Mucosa of rectum (tissue), 2 donors: ENCODE measurements around the gene MPHOSPH8.
"Not testable (repeated sequence)": the region's sequence is repeated elsewhere in the genome, so short reads cannot be mapped to it uniquely, and the experiment has no call there.

ENCODE experiments used
- H3K27ac ChIP-seq, 2 donors: one replicate each; pipeline ENCODE4 v1.7.0; 2013; ENCODE audit warnings: inconsistent platforms in 2 of 2, low read depth in 2 of 2, low read length in 2 of 2
- H3K27me3 ChIP-seq, 2 donors: one replicate each; pipeline ENCODE4 v1.7.0; 2013; ENCODE audit warnings: low read length in 2 of 2; ENCODE audit not compliant: control insufficient read depth in 2 of 2, insufficient read depth in 2 of 2
- H3K36me3 ChIP-seq, 2 donors: one replicate each; pipeline ENCODE4 v1.7.0; 2013; ENCODE audit warnings: low read length in 2 of 2; ENCODE audit not compliant: control insufficient read depth in 2 of 2, insufficient read depth in 2 of 2
- H3K4me1 ChIP-seq, 2 donors: one replicate each; pipeline ENCODE4 v1.7.0; 2013; ENCODE audit warnings: low read length in 2 of 2, mild to moderate bottlenecking in 1 of 2; ENCODE audit not compliant: control insufficient read depth in 2 of 2, insufficient read depth in 2 of 2
- H3K4me3 ChIP-seq, 2 donors: one replicate each; pipeline ENCODE4 v1.7.0; 2013; ENCODE audit warnings: low read length in 2 of 2
- H3K9ac ChIP-seq, 2 donors: one replicate each; pipeline ENCODE4 v1.7.0; 2013; ENCODE audit warnings: low read length in 2 of 2, low read depth in 1 of 2, mild to moderate bottlenecking in 1 of 2
- H3K9me3 ChIP-seq, 2 donors: one replicate each; pipeline ENCODE4 v1.7.0; 2013; ENCODE audit warnings: low read length in 2 of 2; ENCODE audit not compliant: control insufficient read depth in 2 of 2
- donor health status: healthy.
- donor health status: Normal muscosa, but diverticular disease.

Gene MPHOSPH8

DNA sequence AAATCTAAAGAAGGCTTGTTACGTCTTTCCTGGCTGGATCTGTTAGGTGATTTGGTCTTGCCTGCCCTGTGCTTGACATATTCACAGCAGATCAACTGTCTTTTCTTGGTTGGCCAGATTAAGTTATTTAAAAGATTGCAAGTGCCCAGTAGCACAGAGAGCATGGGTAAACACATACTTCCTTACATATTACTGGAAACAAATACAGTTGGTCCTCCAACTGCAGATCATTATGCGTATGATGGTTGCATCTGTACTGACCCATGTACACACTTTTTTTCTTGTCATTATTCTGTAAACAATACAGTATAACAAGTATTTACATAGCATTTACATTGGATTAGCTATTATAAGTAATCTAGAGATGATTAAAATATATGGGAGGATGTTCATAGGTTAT, 9.2 kb upstream of the MPHOSPH8 start:
- H3K4me3 ChIP-seq, result no peak overlapping the region
- H3K27ac ChIP-seq, result no peak overlapping the region
- no peaks in the 10 kb centered on the region for H3K36me3 ChIP-seq

DNA sequence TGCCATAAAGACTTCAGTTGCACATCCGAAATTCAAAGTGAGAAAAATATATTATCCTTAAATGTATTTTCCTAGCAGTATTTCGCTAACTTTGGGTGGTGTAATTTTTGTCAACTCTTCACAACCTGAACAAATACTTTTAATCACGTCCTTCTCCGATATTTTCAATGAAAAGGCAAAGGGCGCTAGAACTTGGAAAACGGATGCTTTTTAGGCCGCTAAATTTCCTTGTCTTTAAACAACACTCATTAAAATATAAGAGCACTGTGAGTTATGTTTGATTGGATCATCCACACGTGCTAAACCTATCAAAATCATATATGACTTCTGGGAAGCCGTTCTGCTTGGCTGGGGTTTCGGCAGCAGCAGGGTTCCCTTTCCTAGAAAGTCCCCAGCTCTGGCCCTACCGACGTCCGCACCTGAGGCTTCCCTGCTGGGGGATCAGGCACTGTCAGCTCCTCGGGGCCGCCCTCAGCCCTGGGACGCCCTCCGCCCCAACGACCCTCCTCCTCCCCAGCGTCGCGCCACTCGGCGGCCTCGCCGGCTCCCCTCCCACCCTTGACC, 462 bp upstream of the MPHOSPH8 start:
- Histone ChIP-seq H3K36me3 (peaks cover 0 to 3% of the 10 kb centered on the region in 2 donors), H3K4me3 (peak overlapping the region; percentile 72 to 97), H3K9ac (peak overlapping the region; percentile 74 to 81), H3K9me3 (no peaks in the 10 kb centered on the region), H3K27ac (peak overlapping the region; percentile 91 to 93), H3K27me3 (no peaks in the 10 kb centered on the region), H3K4me1 (peaks cover 9 to 10% of the 10 kb centered on the region in 2 donors)

More for the DNA sequence above, 9.2 kb upstream of the MPHOSPH8 start:
- H3K4me1 ChIP-seq, result no peaks in the 10 kb centered on the region
- H3K9ac ChIP-seq, result no peak overlapping the region
- no peaks in the 10 kb centered on the region for H3K27me3 ChIP-seq
- no peaks in the 10 kb centered on the region for H3K9me3 ChIP-seq

DNA sequence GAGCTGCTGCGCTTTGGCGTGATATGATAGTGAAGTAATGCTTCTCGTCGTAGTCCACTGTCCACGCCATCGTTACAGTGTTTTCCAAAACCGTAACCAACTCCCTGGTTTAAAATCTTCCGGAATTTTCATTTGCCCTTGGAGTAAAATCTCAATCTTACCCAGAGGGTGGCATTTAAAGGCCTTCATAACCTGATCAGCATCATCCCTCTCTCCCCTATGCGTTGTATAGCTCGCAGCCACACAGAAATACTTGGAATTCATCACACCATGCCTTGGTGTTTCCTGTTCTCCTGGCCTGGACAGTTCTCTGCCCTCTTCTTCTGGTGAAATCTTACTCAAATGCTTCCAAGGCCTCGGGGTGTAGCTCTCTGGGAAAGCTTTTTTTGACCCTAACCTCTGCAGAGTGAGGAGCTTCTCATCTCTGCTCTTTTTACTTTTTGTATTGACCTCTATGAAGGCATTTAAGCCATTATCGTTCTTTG, 839 bp downstream of the MPHOSPH8 start:
- Histone ChIP-seq H3K27ac (peak overlapping the region; percentile 91 to 93), H3K4me3 (peak overlapping the region; percentile 72 to 97), H3K4me1 (peaks cover 9 to 10% of the 10 kb centered on the region in 2 donors), H3K9me3 (no peaks in the 10 kb centered on the region), H3K27me3 (no peaks in the 10 kb centered on the region), H3K36me3 (peaks cover 0 to 3% of the 10 kb centered on the region in 2 donors), H3K9ac (peak overlapping the region; percentile 81 to 87)

DNA sequence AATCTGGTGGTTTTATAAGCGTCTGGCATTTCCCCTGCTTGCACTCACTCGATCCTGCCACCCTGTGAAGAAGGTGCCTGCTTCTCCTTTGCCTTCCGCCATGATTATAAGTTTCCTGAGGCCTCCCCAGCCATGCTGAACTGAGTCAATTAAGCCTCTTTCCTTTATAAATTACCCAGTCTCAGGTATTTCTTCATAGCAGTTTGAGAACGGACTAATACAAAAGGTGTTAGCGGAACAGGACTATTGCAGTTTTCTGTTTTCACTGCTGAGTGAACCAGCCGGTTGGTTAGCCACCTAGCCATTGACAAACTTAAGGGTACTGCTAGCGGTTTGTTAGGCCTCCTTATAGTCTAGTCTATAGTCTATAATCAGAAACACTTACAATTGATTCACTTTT, 2.5 kb downstream of the MPHOSPH8 start:
- H3K27me3 ChIP-seq, H3K9me3 ChIP-seq, H3K4me3 ChIP-seq, H3K9ac ChIP-seq, H3K27ac ChIP-seq, H3K4me1 ChIP-seq, H3K36me3 ChIP-seq: not testable (repeated sequence)

DNA sequence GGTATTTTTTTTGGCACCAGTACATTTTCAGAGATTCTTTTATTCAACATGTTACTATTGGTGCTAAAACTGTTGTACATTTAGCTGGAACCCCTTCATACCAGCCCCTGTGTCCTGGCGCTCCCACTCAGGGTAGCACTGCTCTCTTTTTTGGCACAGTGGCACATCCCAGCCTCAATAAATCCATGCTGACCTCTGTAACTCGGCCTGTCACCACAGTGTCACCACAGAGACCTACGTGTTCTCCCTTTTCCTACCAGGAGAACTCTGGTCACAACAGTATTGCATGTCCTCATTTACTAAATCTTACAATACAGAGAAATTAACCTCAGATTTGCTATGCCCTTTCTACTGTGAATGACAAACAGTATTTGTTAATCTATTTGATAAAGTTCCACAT, 10.2 kb downstream of the MPHOSPH8 start:
- Histone ChIP-seq H3K9ac (no peak overlapping the region), H3K27ac (no peak overlapping the region), H3K36me3 (peaks cover 33 to 37% of the 10 kb centered on the region in 2 donors), H3K4me3 (no peak overlapping the region), H3K27me3 (no peaks in the 10 kb centered on the region), H3K4me1 (no peaks in the 10 kb centered on the region), H3K9me3 (no peaks in the 10 kb centered on the region)

DNA sequence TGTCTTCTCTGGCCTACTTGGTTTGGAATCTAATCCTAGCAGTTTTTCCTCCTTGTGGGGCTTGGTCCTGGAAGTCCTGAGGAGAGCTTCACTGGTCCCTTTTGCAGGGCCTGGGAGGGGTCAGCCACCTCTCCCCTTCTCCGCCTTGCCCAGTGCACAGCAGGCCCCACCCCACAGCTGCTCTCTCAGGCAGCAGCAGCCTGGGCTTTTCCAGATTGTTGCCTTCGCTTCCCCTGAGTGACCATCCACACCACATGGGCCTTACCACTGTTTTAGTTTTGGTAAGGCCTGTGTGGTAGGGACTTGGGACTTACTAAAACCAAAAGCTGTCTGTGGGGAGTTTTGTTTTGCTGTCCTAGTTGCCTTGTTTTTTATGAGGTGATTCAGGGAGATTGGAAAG, 11.5 kb downstream of the MPHOSPH8 start:
- no peak overlapping the region for H3K4me3 ChIP-seq
- no peaks in the 10 kb centered on the region for H3K27me3 ChIP-seq
- no peak overlapping the region for H3K9ac ChIP-seq
- H3K27ac ChIP-seq, result no peak overlapping the region
- H3K4me1 ChIP-seq, result no peaks in the 10 kb centered on the region
- H3K36me3 ChIP-seq, result peaks cover 44 to 48% of the 10 kb centered on the region in 2 donors
- H3K9me3 ChIP-seq, result no peaks in the 10 kb centered on the region

DNA sequence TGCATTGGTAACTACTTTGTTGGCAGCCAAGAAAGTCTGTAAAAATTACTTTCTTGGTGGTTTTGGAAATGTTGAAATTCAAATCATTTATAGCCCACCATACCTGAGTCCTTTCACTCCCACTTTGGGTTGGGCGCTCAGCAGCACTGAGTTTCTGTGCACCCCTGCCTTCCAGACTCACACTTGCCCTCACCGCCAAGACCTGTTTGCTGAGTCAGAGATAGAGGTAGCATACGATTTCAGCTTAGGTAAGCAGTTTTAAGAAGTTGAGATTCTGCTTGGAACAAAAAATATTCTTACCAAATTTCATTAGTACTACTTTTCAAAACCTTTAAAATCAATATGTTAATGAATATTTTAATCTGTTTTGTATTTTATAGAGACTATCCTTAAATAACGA, 12.6 kb downstream of the MPHOSPH8 start:
- no peak overlapping the region for H3K4me3 ChIP-seq
- no peak overlapping the region for H3K9ac ChIP-seq
- peaks cover 53 to 58% of the 10 kb centered on the region in 2 donors for H3K36me3 ChIP-seq
- H3K27me3 ChIP-seq, result no peaks in the 10 kb centered on the region
- no peaks in the 10 kb centered on the region for H3K9me3 ChIP-seq
- H3K27ac ChIP-seq, result no peak overlapping the region
- no peaks in the 10 kb centered on the region for H3K4me1 ChIP-seq

DNA sequence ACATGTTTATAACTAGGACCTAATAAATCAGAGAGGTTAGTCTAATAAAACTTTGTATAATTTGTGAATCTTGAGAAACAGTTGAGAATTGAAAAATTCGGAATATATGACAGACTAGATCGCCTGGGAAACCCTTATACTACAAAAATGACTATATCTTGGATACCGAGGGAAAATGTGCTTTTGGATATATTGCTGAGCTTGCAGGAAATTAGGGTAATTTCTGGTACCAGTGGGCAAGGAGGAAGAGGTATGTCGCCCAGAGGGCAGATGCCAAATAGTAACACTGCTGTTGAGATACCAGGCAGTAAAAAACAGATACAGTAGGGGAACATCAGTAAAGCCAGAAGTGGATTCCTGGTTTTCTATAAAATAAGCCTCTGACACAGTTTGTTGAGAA, 17.3 kb downstream of the MPHOSPH8 start:
- no peaks in the 10 kb centered on the region for H3K27me3 ChIP-seq
- H3K9ac ChIP-seq, result no peak overlapping the region
- no peak overlapping the region for H3K27ac ChIP-seq
- peaks cover 41 to 50% of the 10 kb centered on the region in 2 donors for H3K36me3 ChIP-seq
- H3K4me3 ChIP-seq, result no peak overlapping the region
- H3K9me3 ChIP-seq, result no peaks in the 10 kb centered on the region
- H3K4me1 ChIP-seq, result no peaks in the 10 kb centered on the region

DNA sequence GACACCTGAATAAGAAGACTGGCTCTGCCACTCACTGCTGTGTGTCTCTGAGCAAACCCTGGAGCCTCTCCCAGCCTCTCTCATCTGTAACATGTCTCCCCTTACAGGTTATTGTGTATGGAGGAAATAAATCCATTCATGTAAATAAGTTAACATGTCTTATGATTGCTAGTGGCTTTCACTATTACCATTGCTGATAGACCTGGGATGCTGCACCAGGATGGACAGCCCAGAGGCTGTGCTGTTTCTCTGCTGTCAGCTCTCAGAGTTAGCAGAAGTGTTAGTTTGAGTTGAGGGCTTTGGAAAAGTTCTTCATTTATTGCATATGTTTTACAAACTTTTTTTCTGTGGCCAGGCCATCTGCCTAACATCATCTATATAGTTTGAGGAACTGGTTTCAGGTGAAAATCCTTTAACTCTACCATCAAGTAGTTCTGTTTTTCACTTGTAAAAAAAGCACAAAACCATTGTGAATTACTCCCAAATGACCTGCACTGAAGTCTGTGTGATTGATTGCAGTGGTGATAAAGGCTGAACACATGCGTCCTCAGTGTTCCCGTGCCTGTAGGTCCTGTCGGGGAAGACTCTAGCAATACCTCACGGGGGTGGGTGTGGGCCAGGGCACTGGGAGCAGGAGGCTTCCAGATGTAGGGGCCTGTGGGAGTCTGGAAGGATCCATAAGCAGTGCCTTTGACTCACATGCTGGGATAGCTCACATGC, 24.6 kb downstream of the MPHOSPH8 start:
- no peaks in the 10 kb centered on the region for H3K27me3 ChIP-seq
- no peaks in the 10 kb centered on the region for H3K4me1 ChIP-seq
- no peak overlapping the region for H3K4me3 ChIP-seq
- no peak overlapping the region for H3K27ac ChIP-seq
- no peak overlapping the region for H3K9ac ChIP-seq
- no peaks in the 10 kb centered on the region for H3K9me3 ChIP-seq
- H3K36me3 ChIP-seq, result peaks cover 17 to 37% of the 10 kb centered on the region in 2 donors

DNA sequence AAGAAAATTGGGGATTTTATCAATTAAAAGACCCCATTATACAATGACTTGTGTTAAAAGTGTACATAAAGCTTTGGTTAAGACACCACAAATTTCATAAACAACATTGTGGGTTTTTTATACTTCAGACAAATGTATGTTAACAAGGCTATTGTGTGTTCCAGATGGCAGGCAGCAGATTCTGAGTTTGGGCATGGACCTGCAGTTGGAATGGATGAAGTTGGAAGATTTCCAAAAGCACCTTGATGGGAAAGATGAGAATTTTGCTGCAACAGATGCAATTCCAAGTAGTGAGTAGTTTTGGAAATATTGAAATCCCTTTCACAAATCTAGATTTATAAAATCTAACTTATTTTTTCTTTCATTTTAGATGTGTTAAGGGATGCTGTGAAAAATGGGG, 25.4 kb downstream of the MPHOSPH8 start:
- Histone ChIP-seq H3K36me3 (peaks cover 22 to 44% of the 10 kb centered on the region in 2 donors), H3K9ac (no peak overlapping the region), H3K4me1 (no peaks in the 10 kb centered on the region), H3K9me3 (no peaks in the 10 kb centered on the region), H3K27me3 (no peaks in the 10 kb centered on the region), H3K4me3 (no peak overlapping the region), H3K27ac (no peak overlapping the region)
